NOMO-1 treated with DMSO at 0.1 percent for 48 hours (cell line): ENCODE results near the gene GNPDA1.
A peak's percentile ranks its signal among the peaks of the same experiment; 100 is the strongest.
"Not testable (repeated sequence)": the region's sequence is repeated elsewhere in the genome, so short reads cannot be mapped to it uniquely, and the experiment has no call there.

Experiments used
- DNase-seq: peaks from one replicate; lab custom pipeline; 2025; ENCODE audit not compliant: unreplicated experiment; lab: John Stamatoyannopoulos, UW

GNPDA1 gene

DNA sequence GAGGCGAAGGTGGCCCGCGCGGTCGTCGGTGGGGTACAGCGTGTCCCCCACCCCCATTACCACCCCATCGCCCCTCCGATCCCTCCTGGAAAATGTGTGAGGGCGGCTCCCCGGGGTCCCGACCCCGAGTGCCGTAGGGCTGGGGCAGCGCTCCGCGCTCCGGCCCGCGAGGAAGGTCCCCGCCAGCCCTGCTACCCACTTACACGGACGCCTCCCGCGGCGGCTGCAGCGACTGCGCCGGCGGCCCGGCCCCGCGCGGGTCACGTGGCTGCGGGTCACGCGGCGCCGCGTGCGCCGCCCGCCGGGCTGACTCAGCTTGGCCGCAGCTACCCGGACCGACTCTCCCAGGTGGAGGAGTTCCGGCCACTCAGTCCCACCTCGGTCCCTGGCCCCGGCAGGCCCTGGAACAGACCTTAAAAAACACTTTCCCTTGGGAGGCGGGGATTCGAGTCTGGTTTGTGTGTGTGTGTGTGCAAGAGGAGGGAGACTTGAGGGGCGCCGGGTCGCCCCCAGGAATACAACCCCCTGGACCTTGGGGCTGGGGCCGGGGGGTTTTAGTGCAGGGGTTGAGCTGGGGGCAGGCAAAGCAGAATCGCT is at the start of gene GNPDA1:
Gene GNPDA1, minus strand, starts transcription at position 236 of the 597 bp plus-strand sequence. CDS start 992 bp downstream, outside the sequence.
- DNase-seq = peak; percentile 63

DNA sequence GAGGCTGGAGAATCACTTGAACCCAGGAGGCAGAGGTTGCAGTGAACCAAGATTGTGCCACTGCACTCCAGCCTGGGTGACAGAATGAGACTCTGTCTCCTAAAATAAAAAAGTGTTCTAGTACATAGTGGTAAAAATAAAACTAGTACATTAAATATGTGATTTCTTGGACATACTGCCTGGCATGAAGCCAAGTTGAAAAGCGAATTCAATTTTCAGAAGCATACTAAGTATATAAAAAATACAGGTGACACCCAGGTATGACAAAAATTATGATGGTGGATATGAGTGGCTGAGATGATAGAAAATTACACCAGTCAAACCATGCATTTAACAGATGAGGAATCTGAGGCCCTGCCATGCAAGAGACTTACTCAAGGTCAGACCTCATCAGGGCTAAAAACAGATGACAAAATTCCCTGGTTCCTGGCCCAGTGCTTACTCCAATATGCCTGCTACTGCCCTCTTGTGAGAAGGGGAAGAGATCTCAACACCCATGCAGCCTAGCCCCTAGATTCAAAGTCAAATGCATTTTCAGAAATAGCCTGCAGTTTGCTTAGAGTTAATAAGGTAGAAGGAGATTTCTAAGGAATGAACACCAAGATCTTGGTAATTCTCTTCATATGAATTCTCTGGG is 46.6 kb upstream of the GNPDA1 start:
- DNase-seq = no peak

DNA sequence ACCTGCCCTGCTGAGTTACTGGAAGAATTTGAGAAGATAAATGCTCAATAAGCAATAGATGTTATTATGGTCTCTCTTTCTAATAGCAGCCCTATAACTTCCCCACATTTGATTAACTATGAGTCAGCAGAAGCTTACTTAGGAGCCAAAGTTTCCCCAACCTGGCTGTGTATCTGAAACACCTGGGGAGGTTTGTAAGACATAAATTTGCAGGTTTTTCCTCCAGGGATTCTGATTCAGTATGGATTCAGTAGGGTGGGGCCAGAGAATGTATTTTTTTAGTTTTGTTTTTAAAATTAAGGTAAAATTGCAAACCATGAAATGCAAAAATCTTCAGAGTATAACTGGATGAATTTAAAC is 44.9 kb upstream of the GNPDA1 start:
- no peak for DNase-seq

DNA sequence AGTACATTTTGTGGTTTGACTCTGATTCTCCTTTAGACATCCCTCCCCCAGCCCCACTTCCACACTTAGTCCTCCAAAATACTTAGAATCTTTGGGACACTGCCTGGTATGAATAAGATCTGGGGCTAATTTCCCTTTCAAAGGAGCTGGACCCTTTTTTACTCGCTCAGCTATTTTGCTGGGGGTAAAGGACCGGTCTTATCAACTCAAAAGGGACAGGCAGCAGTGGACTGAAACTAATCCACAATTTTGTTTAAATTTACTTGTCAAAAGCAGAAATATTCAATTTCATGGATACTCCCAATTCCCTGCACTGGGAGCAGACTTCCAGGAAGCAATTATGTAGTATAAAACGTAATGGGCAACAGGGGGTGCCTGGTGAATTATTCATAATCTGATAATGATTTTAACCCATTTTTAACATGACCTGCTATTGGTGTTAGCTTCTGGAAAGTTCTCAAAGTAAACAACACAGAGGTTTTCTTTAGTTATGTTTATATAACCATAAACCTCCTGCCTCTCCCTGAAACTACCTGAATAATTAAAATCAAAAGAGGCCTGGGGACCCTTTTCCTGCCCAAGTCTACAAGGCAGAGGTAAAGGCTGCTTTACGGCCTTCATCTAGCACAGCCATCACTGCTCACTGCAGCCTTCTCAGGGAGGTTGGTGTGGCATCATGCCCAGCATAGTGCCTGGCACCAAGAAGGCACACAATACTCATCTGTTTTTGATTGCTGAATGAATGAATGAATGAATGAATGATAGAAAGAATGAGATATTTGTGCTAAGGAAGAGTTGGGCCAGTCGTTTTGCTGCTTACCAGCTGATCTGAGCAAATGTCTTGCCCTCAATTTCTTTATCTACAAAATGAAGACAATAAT is 44.2 kb upstream of the GNPDA1 start:
- DNase-seq = no peak

DNA sequence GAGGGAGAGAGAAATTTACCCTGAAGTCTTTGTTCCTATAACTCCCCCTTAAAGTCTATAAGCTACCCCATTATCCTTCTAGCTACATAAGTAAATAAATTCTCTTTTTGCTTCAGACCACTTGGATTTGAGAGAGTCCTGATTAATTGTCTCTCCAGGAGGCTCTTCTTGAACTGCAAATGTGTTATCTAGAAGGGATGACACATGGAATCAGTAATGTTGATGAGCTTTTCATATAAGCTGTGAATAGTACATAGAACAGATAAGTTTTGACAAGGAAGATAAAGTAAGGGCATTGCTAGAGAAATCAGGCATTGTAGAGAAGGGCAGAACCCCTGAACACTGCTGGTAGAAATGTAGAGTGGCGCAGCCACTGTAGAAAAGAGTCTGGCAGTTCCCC is 42.5 kb upstream of the GNPDA1 start:
- DNase-seq = no peak

DNA sequence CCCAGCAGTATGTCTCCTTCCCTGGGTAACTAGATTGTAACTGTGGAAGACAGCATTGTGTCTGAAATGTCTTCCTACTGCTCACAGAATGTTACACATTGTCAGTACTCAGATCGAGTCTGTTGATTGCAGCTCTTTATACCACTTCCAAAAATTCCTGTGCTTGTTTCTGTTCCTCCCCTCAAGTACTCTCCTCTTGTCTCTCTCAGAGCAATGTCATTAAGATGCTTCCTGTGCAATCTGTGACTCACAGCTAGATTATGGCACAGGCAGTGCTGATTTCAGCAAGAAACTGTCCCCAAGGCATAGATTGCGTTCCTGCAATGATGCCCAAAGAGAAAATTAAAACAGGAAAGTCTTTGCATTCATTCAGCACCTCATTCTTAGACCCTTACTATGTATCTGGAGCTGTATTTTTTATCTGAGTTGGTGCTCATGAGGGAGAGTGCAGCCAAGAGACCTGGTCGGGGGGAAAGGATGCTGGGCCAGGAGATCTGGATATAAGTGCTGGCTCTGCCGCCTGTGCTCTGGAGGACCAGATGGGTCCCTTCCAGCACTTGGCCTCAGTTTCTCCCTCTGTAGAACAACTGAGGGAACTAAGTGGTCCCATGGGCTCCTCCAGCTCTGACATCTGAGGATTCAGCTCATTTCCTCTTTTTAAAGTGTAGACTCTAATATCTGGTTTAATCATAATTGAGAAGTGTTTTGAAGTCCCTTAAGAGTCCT is 40.8 kb upstream of the GNPDA1 start:
- DNase-seq = peak; percentile 94

DNA sequence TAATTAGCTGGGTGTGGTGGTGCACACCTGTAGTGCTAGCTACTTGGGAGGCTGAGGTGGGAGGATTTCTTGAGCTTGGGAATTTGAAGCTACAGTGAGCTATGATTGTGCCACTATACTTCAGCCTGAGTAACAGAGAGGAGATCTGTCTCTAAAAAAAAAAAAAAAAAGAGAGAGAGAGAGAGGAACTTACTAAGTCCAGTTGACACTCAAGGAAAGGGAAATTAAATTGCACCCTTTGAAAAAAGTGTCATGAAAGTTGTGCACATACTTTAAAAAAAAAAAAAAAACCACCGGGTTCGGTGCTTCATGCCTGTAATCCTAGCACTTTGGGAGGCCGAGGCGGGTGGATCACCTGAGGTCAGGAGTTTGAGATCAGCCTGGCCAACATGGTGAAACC is 39.2 kb upstream of the GNPDA1 start:
- peak; percentile 25 for DNase-seq

DNA sequence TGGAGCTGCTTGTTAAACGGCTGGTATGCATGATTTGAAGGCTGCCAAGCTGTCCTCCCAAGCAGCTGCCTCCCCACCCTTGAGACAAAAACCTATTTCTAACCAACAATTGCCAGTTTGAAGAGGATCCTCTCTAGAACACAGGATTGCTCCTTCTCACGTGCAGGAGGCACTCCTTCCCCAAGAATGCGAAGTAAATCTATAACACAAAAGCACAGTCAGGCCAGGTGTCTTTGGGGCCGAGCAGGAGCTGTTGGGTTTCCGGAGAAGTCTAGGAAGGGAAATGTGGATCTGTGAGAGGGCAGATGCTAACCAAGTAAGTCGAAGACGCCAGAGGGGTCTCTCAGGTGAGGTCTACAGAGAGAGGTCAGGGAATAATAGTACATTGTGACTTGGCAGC is 35.4 kb upstream of the GNPDA1 start:
- no peak for DNase-seq

DNA sequence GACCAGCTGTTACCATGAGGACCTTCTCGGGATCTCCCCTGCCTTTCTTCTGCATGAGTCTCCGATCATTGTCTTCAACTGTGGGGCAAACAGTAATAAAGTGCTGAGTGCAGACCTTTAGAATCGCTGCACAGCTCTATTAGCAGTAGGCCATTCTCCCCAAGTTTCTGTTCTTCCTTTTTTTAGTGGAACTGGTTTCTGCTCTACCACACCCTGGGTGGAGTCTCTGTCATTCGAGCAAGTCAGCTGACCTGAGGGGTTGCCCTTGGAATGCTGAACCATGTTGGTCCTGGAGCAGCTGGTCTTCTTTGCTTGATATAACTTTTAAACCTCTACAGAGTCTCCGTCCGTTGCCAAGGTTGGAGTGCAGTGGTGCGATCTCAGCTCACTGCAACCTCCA is 33.4 kb upstream of the GNPDA1 start:
- peak; percentile 66 for DNase-seq

DNA sequence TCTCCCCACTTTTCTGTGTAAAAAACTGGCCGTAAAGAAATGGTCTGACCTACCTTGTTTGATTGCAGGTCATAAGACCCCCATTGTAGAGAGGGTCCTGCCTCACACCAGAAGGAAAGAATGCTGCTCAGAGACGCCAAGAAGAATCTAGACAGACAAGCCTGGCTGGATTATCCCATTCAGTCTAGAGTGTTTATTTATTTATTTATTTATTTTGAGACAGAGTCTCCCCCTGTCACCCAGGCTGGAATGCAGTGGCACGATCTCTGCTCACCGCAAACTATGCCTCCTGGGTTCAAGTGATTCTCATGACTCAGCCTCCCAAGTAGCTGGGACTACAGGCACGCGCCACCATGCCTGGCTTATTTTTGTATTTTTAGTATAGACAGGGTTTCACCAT is 28.1 kb upstream of the GNPDA1 start:
- not testable (repeated sequence) for DNase-seq

DNA sequence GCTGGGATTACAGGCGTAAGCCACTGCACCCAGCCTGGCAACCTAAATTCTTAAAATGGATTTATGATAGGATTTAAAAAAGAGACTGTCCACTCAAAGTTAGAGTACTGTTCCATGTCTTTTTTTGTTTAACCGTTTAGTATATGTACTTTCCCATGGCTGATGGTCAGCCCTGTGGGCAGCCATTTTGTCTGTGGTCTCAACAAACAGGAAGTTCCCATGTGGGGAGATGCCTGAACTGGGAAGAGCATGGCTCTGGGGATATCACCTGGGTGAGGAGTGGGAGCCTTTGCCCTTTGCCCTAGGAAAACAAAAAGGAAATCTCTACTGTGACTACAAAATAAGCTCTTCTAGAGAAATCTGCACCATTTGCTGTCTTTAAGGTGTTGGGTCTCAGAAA is 27.5 kb upstream of the GNPDA1 start:
- no peak for DNase-seq

DNA sequence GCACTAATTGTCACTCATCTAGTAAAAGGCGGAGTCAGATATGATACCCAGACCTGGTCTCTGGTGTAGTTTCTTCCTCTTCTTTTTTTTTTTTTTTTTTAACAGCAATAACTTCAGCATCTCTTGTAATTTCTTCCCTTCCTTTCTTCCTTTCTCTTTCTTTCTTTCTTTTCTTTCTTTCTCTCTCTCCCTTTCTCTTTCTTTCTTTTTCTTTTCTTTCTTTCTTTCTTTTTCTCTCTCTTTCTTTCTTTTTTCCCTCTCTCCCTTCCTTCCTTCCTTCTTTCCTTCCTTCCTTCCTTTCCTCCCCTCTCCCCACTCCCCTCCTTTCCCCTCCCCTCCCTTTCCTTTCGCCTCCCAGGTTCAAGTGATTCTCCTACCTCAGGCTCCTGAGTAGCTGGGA is 25.9 kb upstream of the GNPDA1 start:
- no peak for DNase-seq

DNA sequence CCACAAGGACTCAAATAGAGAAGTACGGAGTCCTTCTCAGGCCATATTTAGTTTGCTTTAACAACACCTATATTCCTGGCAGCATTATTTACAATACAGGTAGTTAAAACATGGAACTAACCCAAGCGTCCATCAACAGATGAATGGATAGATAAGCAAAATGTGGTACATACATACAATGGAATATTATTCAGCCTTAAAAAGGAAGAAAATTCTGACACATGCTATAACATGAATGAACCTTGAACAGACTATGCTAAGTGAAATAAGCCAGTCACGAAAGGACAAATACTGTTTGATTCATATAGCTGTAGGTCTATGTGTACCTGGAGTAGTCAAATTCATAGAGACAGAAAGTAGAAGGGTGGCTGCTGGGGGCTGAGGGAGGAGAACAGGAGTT is 24.8 kb upstream of the GNPDA1 start:
- DNase-seq = not testable (repeated sequence)

DNA sequence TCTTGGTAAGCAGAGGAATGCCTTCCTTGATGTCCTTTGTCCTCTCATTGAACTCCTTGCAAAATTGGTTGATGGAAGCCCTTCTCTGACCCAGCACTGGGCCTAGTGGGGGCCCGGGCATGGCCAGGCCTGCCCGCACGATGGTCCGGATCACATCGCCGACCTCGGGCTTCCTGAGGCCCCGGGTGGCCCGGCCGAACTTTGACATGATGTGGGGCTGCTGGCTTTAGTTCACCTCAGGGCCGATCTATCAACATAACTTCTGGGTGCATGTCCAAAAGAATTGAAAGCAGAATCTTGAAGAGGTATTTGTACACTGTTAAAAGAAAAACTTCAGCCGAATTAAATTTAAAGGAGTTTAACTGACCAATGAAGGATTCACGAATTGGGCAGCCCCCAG is 24.1 kb upstream of the GNPDA1 start:
- no peak for DNase-seq

DNA sequence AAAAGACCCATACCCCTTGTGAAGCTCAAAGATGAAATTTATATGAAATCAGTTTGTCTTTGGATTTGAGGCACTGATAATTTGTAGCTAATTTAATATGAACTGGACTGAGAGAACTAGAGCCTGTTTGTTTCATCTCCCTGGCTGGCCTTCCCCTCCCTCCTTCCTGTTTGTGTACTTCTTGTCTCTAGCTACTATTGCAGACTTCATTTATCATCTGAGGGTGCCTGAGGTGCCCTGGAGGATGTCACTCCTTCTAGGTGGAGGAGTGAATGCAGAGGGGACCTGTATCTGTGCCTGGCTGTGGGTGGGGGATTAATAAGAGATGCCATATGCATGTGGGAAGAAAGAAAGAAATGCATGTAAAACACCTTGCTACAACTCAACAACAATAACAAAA is 22.2 kb upstream of the GNPDA1 start:
- DNase-seq = no peak

DNA sequence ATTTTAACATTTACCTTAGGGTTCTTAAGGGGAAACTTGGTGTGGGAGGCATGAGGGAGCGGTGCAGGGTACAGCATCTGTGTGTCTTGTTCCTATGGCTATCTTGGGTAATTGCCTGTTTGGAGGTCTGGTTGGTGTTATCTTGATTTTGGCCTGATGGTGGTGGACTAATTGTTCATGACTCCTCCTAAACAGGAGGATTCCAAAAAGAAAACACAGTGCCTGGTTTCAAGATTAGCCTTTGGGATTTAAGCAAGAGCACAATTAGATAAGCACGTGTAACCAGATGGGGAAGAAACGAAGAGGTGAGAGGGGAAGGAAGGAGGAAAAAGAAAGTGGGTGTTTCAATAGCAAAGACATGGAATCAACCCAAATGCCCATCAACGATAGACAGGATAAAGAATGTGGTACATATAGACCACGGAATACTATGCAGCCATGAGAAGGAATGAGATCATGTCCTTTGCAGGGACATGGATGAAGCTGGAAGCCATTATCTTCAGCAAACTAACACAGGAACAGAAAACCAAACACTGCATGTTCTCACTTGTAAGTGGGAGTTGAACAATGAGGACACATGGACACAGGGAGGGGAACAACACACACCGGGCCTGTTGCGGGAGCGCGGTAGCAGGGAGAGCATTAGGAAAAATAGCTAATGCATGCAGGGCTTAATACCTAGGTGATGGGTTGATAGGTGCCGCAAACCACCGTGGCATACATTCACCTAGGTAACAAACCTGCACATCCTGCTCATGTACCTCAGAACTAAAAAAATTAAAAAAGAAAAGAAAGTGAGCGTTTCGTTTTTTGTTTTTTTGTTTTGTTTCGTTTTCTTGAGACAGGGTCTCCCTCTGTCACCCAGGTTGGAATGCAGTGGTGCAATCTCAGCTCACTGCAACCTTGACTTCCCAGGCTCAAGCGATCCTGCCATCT is 21.1 kb upstream of the GNPDA1 start:
- DNase-seq = not testable (repeated sequence)

DNA sequence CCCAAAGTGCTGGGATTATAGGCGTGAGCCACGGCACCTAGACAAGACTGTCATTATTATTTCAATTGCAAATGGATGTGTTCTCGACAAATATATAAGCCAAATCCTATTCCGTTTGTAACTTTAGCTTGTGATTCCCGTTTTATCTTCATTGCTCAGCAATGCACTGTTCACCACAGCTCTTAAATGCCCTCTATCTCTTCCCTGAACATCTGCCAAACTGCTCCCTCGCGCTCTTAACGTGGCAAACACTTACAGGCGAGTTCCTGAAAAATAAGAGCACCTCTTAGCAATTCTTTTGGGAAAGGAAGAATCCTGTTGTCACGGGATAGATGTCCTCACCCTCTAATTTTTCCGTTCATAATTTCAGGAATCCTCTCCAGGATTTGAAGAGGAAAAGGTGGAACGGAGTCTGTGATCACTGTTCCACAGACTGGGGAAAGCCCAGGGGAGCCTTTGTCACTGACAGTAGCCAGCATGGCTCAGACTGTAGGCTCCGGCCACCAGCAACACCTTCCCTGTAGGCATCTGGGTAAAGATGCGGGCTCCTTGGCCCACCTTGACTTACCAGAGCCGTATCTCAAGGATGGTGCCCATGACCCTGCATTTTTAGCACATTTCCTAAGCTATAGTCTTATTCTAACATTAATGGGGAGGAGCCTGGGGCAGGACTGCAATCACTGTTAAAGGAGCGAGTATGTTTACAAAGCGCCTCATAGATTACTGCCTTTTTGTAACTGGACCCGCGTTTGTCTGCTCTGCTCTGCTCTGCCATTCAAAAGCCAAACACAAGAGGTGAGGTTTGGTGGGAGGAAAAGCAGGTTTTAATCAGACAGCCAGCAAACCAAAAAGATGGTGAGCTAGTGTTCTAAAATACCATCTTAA is 20.2 kb upstream of the GNPDA1 start:
- no peak for DNase-seq

DNA sequence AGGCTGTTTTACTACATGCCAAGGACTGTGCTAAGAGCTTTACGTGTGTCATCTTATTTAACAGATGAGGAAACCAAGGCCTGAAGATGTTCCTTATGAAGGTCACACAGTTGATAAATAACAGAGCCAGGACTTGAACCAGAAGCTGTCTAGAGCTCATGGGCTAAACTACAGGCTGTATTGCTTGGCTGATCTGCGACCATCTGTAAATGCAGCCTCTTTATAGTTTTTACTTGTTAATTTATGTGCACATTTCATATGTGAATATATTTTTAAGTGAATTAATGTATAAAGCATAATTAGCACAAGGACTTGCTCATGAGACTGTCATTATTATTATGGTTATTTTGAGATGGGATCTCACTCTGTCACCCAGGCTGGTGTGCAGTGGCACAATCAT is 19.3 kb upstream of the GNPDA1 start:
- no peak for DNase-seq

DNA sequence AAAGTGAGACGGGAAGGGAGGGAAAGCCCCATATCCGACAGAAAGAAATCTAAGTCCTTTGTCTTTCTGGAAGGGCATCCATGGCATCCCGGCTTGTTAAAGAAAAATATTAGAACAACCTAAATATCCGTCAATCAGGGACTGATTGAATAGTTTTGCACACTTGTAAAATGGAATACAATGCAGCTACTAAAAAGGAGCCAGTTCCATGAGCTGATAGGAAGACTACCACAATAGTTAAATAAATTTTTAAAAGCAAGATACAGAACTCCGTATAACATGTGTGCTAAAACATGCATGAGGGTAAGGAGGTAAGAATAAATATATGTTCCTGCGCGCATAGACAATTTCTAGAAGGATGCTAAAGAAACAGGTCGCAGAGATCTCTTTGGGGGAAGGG is 12.8 kb upstream of the GNPDA1 start:
- DNase-seq = no peak
